IMR-90 (cell line): ENCODE results near the gene SMARCAD1. TPM values are rescaled to one million over a fixed set of nuclear protein-coding genes. Genes with fewer than 3 reads are reported as not detected.
"Not testable (repeated sequence)": the region's sequence is repeated elsewhere in the genome, so short reads cannot be mapped to it uniquely, and the experiment has no call there.

Experiments
- ATAC-seq: fragments of 200-7000 bp; cut with Tn5 transposase; 2 replicates; pipeline ENCODE4 v1.9.1; 2020; ENCODE audit warnings: low read depth, mild to moderate bottlenecking, moderate library complexity
- BruUV-seq: library from RNA; stranded (reverse); fragments of 400-500 nt; replicated peaks from 2 replicates; lab custom pipeline; 2021; lab: Mats Ljungman, UMichigan
- CTCF ChIA-PET: fragments of 300-600 bp; formaldehyde crosslinking; extraction: SDS; loops from one replicate; lab custom pipeline; 2021; ENCODE audit warnings: antibody characterized with exemption; lab: Yijun Ruan, JAX
- POLR2A ChIA-PET: fragments of 300-600 bp; sonication (Branson Sonifier 250); formaldehyde crosslinking; loops from one replicate; lab custom pipeline; 2022; ENCODE audit warnings: antibody characterized with exemption; ENCODE audit not compliant: unreplicated experiment; lab: Charles Lee
- DNase-seq: peaks from one replicate; pipeline ENCODE4 v3.0.0; 2013
- H2AFZ ChIP-seq: replicated peaks from 2 replicates; pipeline ENCODE3; 2013; ENCODE audit warnings: low read length, mild to moderate bottlenecking; ENCODE audit not compliant: poor library complexity
- H2AK5ac ChIP-seq: 2 replicates; pipeline ENCODE4 v1.6.1; 2013; ENCODE audit warnings: low read depth, low read length, inconsistent platforms
- H2AK9ac ChIP-seq: replicated peaks from 2 replicates; pipeline ENCODE3; 2013; ENCODE audit warnings: mild to moderate bottlenecking, low read depth, low read length, moderate library complexity; ENCODE audit not compliant: poor library complexity
- H2BK120ac ChIP-seq: 2 replicates; pipeline ENCODE4 v1.6.1; 2013; ENCODE audit warnings: low read depth, low read length, inconsistent platforms
- H2BK15ac ChIP-seq: 3 replicates; pipeline ENCODE4 v1.6.1; 2013; ENCODE audit warnings: low read depth, low read length, inconsistent platforms
- H2BK20ac ChIP-seq: 2 replicates; pipeline ENCODE4 v1.6.1; 2013; ENCODE audit warnings: low read depth, mild to moderate bottlenecking, inconsistent platforms, low read length, moderate library complexity
- H2BK5ac ChIP-seq: 2 replicates; pipeline ENCODE4 v1.6.1; 2013; ENCODE audit warnings: mild to moderate bottlenecking, low read depth, low read length, inconsistent platforms; ENCODE audit not compliant: poor library complexity, severe bottlenecking
- H3K14ac ChIP-seq: replicated peaks from 2 replicates; pipeline ENCODE4 v1.6.1; 2013; ENCODE audit warnings: low read depth, low read length, inconsistent platforms
- H3K18ac ChIP-seq: 2 replicates; pipeline ENCODE4 v1.6.1; 2013; ENCODE audit warnings: low read depth, low read length, control low read depth
- H3K23ac ChIP-seq: 2 replicates; pipeline ENCODE4 v1.6.1; 2013; ENCODE audit warnings: low read depth, low read length, inconsistent platforms
- H3K27ac ChIP-seq: 2 replicates; pipeline ENCODE4 v1.5.1; 2013; ENCODE audit warnings: mild to moderate bottlenecking, control low read depth, low read length; ENCODE audit not compliant: insufficient read depth
- H3K27me3 ChIP-seq: 2 replicates; pipeline ENCODE4 v1.6.1; 2013; ENCODE audit warnings: low read length; ENCODE audit not compliant: control insufficient read depth, insufficient read depth
- H3K36me3 ChIP-seq: 2 replicates; pipeline ENCODE4 v1.6.1; 2013; ENCODE audit warnings: low read length, mixed read lengths; ENCODE audit not compliant: control insufficient read depth, insufficient read depth
- H3K4ac ChIP-seq: 2 replicates; pipeline ENCODE4 v1.6.1; 2013; ENCODE audit warnings: low read depth, low read length, inconsistent platforms
- H3K4me1 ChIP-seq: 2 replicates; pipeline ENCODE4 v1.6.1; 2013; ENCODE audit warnings: low read length, mixed read lengths; ENCODE audit not compliant: control insufficient read depth, insufficient read depth
- H3K4me2 ChIP-seq: 2 replicates; pipeline ENCODE4 v1.6.1; 2013; ENCODE audit warnings: low read depth, mild to moderate bottlenecking, control low read depth, low read length, moderate library complexity
- H3K4me3 ChIP-seq: 2 replicates; pipeline ENCODE4 v1.5.1; 2013; ENCODE audit warnings: low read depth, mild to moderate bottlenecking, control low read depth, low read length, moderate library complexity; ENCODE audit not compliant: insufficient read depth
- H3K56ac ChIP-seq: 2 replicates; pipeline ENCODE4 v1.6.1; 2013; ENCODE audit warnings: low read length, inconsistent platforms; ENCODE audit not compliant: insufficient read depth; ENCODE audit errors: extremely low read depth
- H3K79me1 ChIP-seq, 2 experiments: 2 replicates each; pipeline ENCODE4 v1.6.1; 2013; ENCODE audit warnings: low read length in 2 of 2, inconsistent platforms in 1 of 2, low read depth in 1 of 2
- H3K9ac ChIP-seq: 2 replicates; pipeline ENCODE4 v1.6.1; 2013; ENCODE audit warnings: low read depth, low read length, control low read depth
- H3K9me1 ChIP-seq: 2 replicates; pipeline ENCODE4 v1.6.1; 2013; ENCODE audit warnings: low read length, inconsistent platforms; ENCODE audit not compliant: insufficient read depth
- H3K9me3 ChIP-seq: 2 replicates; pipeline ENCODE4 v1.6.1; 2013; ENCODE audit warnings: low read length; ENCODE audit not compliant: control insufficient read depth, insufficient read depth
- H4K20me1 ChIP-seq: 2 replicates; pipeline ENCODE4 v1.6.1; 2013; ENCODE audit warnings: low read length, inconsistent platforms; ENCODE audit not compliant: insufficient read depth
- H4K5ac ChIP-seq: 2 replicates; pipeline ENCODE4 v1.6.1; 2013; ENCODE audit warnings: mild to moderate bottlenecking, low read depth, low read length, control low read depth
- H4K8ac ChIP-seq, 2 experiments: 2 replicates each; pipeline ENCODE4 v1.6.1; 2013; ENCODE audit warnings: low read depth in 2 of 2, low read length in 2 of 2, control low read depth in 1 of 2, inconsistent platforms in 1 of 2
- H4K91ac ChIP-seq: 2 replicates; pipeline ENCODE4 v1.6.1; 2013; ENCODE audit warnings: low read depth, low read length, inconsistent platforms; ENCODE audit not compliant: insufficient read depth
- ELK1 ChIP-seq: fragments of 150-350 bp; IDR thresholded peaks from 2 replicates; pipeline ENCODE4 v1.6.1; 2016; ENCODE audit warnings: low read depth, mild to moderate bottlenecking, low read length, moderate library complexity, borderline replicate concordance
- RAD21 ChIP-seq: IDR thresholded peaks from 2 replicates; pipeline ENCODE4 v1.6.1; 2012; ENCODE audit warnings: low read length, improper control_type of control experiment
- RFX5 ChIP-seq: IDR thresholded peaks from 2 replicates; pipeline ENCODE4 v1.8.0; 2012; ENCODE audit warnings: low read depth, mild to moderate bottlenecking, low read length, moderate library complexity
- WGBS, 2 experiments: methylation state at CpG; one replicate each; pipeline versions ENCODE4 v1.1.5 to v1.1.7; 2013; ENCODE audit warnings: missing lambda C conversion rate in 2 of 2; ENCODE audit not compliant: insufficient read length in 1 of 2; ENCODE audit errors: extremely low coverage in 2 of 2; 5-methylcytosine and 5-hydroxymethylcytosine counted together
- dilution Hi-C: fragments of 300-500 bp; cut with HindIII; formaldehyde crosslinking; loops from one replicate; pipeline ENCODE4 v1.14.3; 2018; ENCODE audit warnings: low sequenced_read_pairs; ENCODE audit not compliant: unreplicated experiment
- in situ Hi-C: fragments of 300-500 bp; cut with MboI; formaldehyde crosslinking; loops from 3 replicates; pipeline ENCODE4 v1.14.3; 2019; ENCODE audit warnings: low sequenced_read_pairs, inconsistent platforms, mixed read lengths
- intact Hi-C: fragments of 100-400 bp; cut with micrococcal nuclease; formaldehyde crosslinking; loops from 2 replicates; pipeline ENCODE4 v1.10.0; 2022
- polyA plus RNA-seq, 3 experiments: library from polyadenylated mRNA; depleted of rRNA; stranded (reverse); fragments of >200 nt; gene quantifications; 2 replicates each; pipeline ENCODE4 v1.2.3, GENCODE V29; 2012; ENCODE audit warnings: low replicate concordance in 1 of 3
- total RNA-seq: library from RNA; depleted of rRNA; stranded (reverse); fragments of >200 nt; gene quantifications from 2 replicates; pipeline ENCODE4 v1.2.3, GENCODE V29; 2012

The SMARCAD1 gene
- total and polyA plus RNA-seq, 2 of the 4 experiments (the other 2 are of a cell fraction), result 12.3 to 35.3 TPM

- H3K18ac ChIP-seq, result no peak overlapping the region
- H3K27me3 ChIP-seq, result no peaks in the 10 kb centered on the region; the same call in 1 of the 2 replicates
- in situ Hi-C loops, result loop anchor here (10.0 kb wide), 1 partner anchor 287 kb away; no protein-coding TSS in a partner anchor
- H3K4ac ChIP-seq, result no peak overlapping the region
- H2BK120ac ChIP-seq, result no peak overlapping the region
- H3K14ac ChIP-seq, result no peak overlapping the region
- ATAC-seq (no peak), DNase-seq (no peak)
- no peak for TF ChIP-seq RFX5
- TF ChIP-seq ELK1, result no peak
- no peak for TF ChIP-seq RAD21
- H2AK9ac ChIP-seq, result no peak overlapping the region
- no peak overlapping the region for H3K27ac ChIP-seq
- no peak overlapping the region for H4K91ac ChIP-seq
- H3K36me3 ChIP-seq, result no peaks in the 10 kb centered on the region
- no peaks in the 10 kb centered on the region for H3K9me3 ChIP-seq
- no peak overlapping the region for H4K8ac ChIP-seq
- H3K4me1 ChIP-seq, result no peaks in the 10 kb centered on the region
- no peak overlapping the region for H2BK20ac ChIP-seq
- H3K9ac ChIP-seq, result no peak overlapping the region
- H2AK5ac ChIP-seq, result no peak overlapping the region
- no peak overlapping the region for H3K4me3 ChIP-seq
- no peaks in the 10 kb centered on the region for H4K20me1 ChIP-seq
- BruUV-seq, result no TSS peak
- intact Hi-C loops, result loop anchor here (10.0 kb wide), 1 partner anchor 787 kb away; no protein-coding TSS in a partner anchor
- dilution Hi-C loops, result no loop called here
- no peak overlapping the region for H3K56ac ChIP-seq
- CTCF ChIA-PET, result interaction anchor here (0.7 kb wide), 1 partner anchor 449 kb away, joined by 3 read pairs; no protein-coding TSS in a partner anchor
- no peak overlapping the region for H3K23ac ChIP-seq
- H4K5ac ChIP-seq, result no peak overlapping the region
- H2AFZ ChIP-seq, result no peak overlapping the region
- no peak overlapping the region for H2BK15ac ChIP-seq
- H3K9me1 ChIP-seq, result no peaks in the 10 kb centered on the region
- POLR2A ChIA-PET, result no interaction called here
- no peak overlapping the region for H3K4me2 ChIP-seq
- 100% methylated on average over 1 of the region's 4 CpGs; no CpG with 5 or more reads in 1 of the 2 experiments for WGBS, 2 experiments
- no peaks in the 10 kb centered on the region for H3K79me1 ChIP-seq
- no peak overlapping the region for H2BK5ac ChIP-seq
Measured at GRCh38 chr4:94307231-94307871, 99.7 kb downstream of the SMARCAD1 start.

- H3K4me1 ChIP-seq, POLR2A ChIA-PET, H2AK5ac ChIP-seq, H3K9me1 ChIP-seq, CTCF ChIA-PET, H3K4me2 ChIP-seq, H4K91ac ChIP-seq, H3K23ac ChIP-seq, H3K36me3 ChIP-seq, H3K4me3 ChIP-seq, H2BK5ac ChIP-seq, H3K9me3 ChIP-seq, H4K20me1 ChIP-seq, in situ Hi-C loops, H2BK20ac ChIP-seq, H2BK15ac ChIP-seq, ATAC-seq, H2AK9ac ChIP-seq, dilution Hi-C loops, H3K9ac ChIP-seq, H3K79me1 ChIP-seq, H2BK120ac ChIP-seq, H3K27me3 ChIP-seq, H3K56ac ChIP-seq, H3K18ac ChIP-seq, H3K14ac ChIP-seq, H4K8ac ChIP-seq, H4K5ac ChIP-seq, DNase-seq, H3K27ac ChIP-seq, H3K4ac ChIP-seq, BruUV-seq, H2AFZ ChIP-seq, intact Hi-C loops: not testable (repeated sequence)
Measured at GRCh38 chr4:94319927-94320326, 112.3 kb downstream of the SMARCAD1 start.
